Epithelial cell of esophagus (primary cell): Measurements from ENCODE around the gene C1orf232.

Experiments
- DNase-seq: peaks from one replicate; pipeline ENCODE4 v3.0.0; 2010; ENCODE audit warnings: low read depth
- H3K4me3 ChIP-seq: 2 replicates; pipeline ENCODE4 v1.5.1; 2011; ENCODE audit warnings: mild to moderate bottlenecking, low read length, control low read depth
- CTCF ChIP-seq: IDR thresholded peaks from 2 replicates; pipeline ENCODE4 v1.5.1; 2011; ENCODE audit warnings: low read depth, mild to moderate bottlenecking, low read length, control low read depth, inconsistent platforms; ENCODE audit not compliant: insufficient read depth; ENCODE audit errors: missing control alignments

The C1orf232 gene

GRCh38 chr1:26168410-26169197 is at the start of gene C1orf232:
TSS of gene C1orf232 (minus strand) at chr1:26168963. CDS start at chr1:26168499, 464 bp downstream.
- no peak for TF ChIP-seq CTCF
- DNase-seq: no peak
- peak within 1 kb of the TSS; percentile 82 for H3K4me3 ChIP-seq

- no peak for DNase-seq
- no peak overlapping the region for H3K4me3 ChIP-seq
- TF ChIP-seq CTCF: no peak
Measured at GRCh38 chr1:26215246-26215645, 46.5 kb upstream of the C1orf232 start.

DNA sequence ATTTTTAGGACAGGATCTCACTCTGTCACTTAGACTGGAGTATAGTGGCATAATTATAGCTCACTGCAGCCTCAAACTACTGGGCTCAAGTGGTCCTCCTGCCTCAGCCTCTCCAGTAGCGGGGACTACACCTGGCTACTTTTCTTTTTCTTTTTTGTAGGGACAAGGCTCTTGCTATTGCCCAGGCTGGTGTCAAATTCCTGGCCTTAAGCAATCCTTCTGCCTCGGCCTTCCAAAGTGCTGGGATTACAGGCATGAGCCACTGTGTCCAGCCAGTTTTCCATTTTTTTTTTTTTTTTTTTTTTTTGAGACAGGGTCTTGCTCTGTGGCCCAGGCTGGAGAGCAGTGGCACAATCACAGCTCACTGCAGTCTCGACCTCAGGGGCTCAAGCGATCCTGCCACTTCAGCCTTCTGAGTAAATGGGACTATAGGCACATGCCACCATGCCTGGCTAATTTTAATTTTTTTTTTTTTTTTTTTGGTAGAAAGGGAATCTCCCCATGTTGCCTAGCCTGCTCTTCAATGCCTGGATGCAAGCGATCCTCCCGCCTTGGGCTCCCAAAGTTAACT is 44.7 kb upstream of the C1orf232 start:
- H3K4me3 ChIP-seq: no peak overlapping the region
- no peak for TF ChIP-seq CTCF
- no peak for DNase-seq

DNA sequence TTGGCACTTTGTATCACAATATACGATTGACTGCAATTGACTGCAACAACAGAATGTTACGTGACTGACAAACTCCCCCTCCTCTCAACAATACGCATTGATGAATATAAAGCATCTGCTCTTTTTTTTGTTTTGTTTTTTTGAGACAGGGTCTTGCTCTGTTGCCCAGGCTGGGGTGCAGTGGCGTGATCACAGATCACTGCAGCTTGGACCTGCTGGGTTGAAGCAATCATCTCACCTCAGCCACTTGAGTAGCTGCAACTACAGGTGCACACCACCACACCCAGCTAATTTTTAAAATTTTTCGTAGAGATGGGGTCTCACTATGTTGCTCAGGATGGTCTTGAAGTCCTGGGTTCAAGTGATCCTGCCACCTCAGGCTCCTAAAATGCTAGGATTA is 44.0 kb upstream of the C1orf232 start:
- no peak for TF ChIP-seq CTCF
- no peak overlapping the region for H3K4me3 ChIP-seq
- DNase-seq: no peak

DNA sequence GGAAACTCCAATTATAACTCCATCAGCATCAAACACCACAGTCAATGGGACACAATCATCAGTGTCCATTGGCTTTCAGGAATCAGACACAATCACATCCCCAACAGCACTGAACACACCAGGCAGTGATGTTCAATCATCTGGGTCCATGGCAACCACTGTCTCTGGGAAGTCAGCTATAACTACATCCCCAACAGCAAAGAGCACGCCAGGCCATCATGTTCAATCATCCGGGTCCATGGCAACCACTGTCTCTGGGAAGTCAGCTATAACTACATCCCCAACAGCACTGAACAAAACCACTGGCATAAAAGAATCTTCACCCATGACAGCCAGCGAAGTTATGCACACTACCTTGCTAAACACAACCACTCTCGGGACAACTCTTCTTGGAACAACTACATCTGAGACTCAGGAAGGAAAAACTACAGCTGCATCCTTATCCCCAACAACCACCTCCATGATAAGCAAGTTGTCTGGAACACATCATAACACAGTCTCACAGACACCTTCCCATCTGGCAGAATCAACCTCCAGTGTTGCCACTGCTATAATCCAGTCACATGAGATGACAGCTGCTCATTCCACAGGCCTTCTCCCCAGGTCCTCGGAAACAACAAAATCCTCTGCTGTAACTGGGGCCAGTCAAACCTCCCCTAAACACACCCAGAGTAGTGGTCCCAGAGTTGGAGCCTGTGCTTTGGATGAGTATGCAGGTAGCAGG is 41.5 kb upstream of the C1orf232 start:
- TF ChIP-seq CTCF: no peak
- no peak overlapping the region for H3K4me3 ChIP-seq
- DNase-seq: no peak

DNA sequence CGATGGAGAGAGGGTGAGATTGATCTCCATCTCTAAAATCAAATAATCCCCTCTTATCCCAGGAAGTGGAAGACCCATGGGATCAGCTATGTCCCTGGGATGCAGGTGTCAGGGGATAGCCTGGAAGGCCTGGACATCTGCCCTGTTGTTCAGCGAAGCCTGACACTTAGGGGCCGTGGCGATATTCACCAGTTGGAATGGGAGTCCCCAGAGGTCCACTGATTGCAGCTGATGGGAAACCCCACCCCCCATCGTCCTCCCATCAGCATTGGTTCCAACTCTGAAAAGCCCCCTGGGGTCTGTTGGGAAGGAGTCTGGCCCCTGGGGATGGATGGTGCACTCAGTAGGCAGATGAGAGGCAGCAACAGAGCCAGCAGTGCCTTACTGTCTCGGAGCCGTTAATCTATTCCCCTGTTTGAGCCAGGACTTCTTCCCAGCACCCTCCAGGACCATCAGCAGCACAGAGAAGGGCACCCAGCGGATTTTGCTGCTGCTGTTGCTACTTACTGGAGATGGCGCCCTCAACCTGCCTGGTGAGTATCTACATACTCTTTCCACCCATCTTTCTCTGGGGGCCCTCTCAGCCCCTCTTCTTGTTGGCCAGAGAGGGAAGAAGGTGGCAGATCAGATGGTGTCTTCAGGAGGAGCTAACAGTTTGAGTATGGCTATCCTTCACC is 35.0 kb upstream of the C1orf232 start:
- H3K4me3 ChIP-seq: no peak overlapping the region
- no peak for DNase-seq
- no peak for TF ChIP-seq CTCF
